GM19193 (cell line): Measurements from ENCODE around the gene SSR1.

Experiments used
- POLR2A ChIP-seq: IDR thresholded peaks from 4 replicates; pipeline ENCODE4 v1.6.1; 2011; ENCODE audit not compliant: insufficient read depth, insufficient read length; ENCODE audit errors: extremely low read depth

Gene SSR1

DNA sequence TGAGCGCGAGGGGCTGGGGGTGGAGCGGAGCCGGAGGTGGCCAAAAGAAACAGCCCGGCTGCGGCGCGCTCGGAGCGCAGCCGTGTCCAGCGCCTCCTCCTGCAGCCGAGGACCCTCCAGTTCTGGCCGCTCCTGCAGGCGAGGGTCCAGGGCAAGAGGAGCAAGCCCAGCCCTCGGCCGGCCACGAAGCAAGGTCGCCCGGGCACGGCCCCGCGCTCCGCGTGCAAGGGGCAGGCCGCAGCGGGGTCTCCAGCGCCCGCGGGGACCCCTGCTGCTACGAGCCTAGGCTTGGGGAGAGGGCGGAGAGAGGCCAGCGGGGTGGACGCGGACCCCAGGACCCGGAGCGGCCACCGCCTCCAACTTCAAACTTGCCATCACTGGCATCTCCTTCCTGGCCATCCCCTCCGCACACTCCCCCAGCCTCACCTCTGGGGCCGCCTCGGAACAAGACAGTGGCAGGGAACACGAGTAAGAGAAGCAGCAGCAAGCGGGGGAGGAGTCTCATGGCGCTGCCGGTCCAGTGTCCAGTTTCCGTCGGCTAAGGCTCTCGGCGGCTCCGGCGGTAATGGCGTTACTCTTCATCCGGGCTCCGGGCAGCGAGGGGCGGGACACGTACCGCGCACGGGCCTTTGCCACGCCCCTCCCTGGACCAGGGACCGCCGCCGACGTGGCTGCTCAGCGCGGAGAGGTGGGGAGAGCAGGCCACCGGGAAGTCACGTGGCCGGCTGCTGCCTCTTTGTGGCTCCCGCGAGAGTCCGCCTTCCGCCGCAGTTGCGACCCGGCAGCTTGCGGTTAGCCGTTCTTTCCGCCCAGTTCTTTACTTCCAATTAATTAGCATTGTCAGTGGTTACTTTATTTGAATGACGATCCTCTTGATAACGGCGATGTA, at the start of gene SSR1:
Gene SSR1 (minus strand): TSS at position 584 of the 889 bp plus-strand sequence. CDS start 79 bp downstream, at position 505.
- peak; percentile 84 for TF ChIP-seq POLR2A

DNA sequence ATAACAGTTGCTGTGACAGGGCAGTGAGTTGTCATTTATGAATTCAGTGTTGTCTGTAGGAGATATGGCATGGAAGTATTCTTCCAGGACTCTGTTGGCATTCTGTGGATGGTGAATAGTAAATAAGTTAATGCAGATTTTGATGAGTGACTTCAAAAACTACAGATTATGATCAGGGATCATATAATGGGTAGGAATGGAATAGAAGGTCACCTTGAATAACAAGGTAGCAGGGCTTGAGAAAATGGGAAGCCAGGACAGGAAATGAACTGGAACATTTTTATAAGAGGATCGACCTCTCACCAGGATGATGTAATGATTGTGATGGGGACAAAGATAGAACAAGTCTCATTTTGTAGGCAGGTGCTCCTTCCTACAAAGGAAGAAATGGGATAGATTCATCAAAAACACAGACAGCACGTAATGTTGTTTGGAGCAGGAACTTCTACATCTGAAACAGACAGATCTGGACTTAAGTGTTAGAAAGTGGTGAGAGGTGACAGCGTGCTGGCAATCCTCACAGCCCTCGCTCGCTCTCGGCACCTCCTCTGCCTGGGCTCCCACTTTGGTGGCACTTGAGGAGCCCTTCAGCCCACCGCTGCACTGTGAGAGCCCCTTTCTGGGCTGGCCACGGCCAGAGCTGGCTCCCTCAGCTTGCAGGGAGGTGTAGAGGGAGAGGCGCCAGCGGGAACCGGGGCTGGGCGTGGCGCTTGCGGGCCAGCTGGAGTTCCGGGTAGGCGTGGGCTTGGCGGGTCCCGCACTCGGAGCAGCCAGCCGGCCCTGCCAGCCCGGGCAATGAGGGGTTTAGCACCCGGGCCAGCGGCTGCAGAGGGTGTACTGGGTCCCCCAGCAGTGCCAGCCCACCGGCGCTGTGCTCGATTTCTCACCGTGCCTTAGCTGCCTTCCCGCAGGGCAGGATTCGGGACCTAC, 30.8 kb upstream of the SSR1 start:
- TF ChIP-seq POLR2A, result no peak

DNA sequence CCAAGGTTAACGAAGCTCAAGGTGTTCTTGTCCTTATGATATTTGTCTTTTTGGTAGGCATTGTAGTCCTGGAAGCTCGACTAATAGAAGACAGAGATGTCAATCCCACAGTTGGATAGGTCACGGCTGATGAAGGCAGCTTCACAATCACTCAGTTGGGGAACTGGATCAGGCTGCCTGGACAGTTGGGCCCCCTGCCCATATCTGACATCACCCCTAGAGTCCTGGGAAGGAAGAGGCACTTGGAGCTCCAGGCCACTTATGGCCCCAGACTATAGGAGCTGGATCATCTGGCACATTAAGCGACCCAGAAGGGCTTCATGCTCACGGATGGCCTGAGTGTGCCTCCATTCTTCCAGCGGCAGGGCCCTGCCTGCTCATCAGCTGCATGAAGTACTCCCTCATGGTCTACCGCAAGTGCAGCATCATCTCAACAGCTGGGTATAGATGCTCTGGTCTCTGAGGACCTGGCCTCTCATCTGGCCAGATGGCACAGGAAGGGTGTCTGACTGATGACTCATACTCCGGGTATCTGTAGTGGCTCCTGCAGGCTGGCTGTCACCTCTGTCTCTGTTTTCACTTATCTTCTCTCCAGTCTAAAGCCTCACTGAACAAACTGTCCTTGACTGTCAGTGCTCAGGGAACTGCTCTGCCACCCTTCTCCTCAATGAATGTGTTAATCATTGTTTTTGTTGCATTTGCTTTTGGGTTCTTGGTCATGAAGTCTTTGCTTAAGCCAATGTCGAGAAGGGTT, 29.2 kb upstream of the SSR1 start:
- no peak for TF ChIP-seq POLR2A

DNA sequence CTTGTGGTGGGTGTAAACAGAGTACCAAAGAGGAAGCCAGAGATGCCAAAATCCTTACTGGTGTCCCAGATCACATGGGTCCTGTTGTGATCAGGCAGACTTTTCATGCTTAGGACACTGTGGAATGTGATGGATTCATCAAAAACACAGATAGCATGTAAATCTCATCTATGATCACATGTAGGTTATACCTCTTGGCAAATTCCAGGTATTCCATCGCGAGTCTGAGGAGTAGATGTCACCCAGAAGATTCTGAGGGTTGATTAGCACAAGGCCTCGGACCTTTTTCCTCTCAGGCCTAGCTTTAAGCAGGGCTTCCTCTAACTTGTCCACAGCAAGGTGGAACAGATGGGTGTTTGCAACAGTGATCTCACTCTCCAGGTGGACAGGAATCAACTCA, 28.3 kb upstream of the SSR1 start:
- TF ChIP-seq POLR2A, result no peak

DNA sequence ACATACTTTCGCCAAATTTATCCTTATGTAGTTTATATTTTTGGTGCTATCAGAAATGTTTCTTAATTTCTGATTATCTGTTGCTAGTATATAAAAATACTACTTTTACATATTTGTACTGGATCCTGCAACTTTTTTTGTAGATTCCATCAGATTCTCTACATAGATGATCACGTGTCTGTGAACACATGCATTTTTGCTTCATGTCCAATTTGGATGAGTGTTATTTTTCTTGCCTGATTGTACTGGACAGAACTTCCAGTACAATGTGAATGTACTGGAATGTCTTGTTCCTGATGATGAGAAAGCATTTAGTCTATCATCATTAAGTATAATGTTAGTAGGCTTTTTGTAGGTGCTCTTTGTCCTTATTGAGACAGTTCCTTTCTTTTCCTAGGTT, 25.0 kb upstream of the SSR1 start:
- no peak for TF ChIP-seq POLR2A

DNA sequence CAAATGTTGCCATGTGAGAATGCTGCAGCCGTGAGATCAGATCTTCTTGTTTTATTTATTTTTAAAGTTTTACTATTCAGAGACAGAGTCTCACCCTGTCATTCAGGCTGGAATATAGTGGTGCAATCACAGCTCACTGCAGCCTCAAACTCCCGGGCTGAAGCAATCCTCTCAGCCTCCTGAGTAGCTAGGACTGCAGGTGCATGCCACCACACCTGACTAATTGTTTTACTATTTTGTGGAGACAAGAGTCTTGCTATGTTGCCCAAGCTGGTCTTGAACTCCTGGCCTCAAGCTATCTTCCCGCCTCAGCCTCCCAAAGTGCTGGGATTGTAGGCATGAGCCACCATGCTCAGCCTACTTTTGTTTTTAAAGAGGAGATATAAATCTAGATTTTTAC, 22.5 kb upstream of the SSR1 start:
- TF ChIP-seq POLR2A, result no peak

DNA sequence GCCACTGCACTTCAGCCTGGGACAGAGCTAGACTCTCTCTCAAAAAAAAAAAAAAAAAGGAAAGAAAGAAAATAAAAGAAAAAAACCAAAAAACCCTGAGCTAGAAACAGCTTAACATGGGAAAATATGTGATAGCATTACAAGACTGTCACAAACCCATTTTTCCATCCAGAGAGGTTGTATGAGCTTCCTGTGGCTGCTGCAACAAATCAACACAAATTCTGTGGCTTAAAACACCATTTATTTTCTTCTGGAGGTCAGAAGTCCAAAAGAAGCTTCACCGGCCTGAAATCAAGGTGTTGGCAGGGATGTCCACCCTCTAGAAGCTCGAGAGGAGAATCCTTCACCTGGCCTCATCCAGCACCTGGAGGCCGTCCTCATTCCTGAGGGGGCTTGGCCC, 21.7 kb upstream of the SSR1 start:
- TF ChIP-seq POLR2A, result no peak

DNA sequence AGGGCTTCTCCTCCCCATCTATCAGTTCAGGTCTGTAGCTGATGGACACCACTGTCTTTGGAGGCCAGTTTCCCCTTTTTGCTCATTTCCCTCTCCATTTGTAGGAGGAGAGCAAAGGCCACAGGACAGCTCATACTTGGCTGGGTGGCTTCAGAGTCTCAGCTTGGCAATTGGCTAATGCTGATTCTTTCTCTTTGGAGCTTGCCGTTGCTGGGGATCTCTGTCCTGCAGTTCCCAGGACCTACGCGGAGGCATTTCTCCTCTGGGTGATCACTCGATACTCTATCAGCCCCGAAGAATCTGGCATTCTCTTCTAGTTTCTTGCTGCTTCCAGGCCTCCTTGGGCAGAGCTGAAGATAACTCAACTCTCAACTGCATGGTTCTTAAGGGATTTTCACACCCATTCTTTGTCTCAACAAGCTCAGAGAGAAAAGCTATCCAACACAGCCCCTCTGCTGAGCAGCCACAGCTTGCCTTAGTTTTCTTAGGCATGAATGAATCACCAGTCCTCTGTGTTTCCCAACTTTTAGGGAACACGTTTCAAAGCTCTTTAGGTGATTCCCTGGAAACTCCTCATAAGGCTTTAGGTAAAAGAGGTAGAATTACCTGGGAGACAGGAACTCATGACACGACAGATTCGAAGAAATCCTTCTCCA, 19.2 kb upstream of the SSR1 start:
- no peak for TF ChIP-seq POLR2A

DNA sequence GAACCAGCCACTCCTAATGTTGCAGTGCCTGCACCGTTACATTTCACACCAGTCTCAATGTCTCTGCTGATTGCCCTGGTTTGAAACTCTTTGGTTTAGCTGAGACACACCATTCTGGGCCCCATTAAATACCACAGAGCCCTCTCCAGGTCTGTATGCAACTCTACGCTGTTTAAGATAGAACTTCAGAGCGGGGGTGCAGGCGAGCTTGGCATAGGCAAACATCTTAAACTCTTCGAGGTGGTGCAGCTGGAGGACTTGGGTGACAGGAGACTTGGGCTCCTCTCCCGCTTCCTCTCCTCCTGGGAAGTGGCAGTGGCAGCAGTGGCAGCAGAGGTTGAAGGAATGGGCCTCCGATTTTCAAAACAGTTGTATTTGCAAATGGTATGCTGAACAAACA, 18.5 kb upstream of the SSR1 start:
- no peak for TF ChIP-seq POLR2A

DNA sequence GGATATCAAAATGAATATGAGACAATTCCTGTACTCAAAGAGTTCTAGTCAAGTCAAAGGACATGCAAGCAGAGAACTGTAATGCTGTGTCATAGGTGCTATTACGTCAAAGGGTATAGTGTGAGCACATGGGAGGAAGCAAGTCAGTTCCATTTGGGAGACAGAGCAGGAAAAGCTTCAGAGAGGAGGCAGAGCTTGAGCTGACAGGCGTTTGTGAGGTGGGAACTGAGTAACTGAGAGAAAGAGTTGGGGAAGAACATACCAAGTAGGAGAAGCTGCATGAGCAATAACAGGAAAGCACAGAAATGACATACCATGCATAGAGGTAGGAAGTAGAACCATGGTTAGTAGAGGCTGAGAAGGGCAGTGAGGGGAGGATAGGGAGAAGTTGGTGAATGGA, 15.2 kb upstream of the SSR1 start:
- TF ChIP-seq POLR2A, result no peak

DNA sequence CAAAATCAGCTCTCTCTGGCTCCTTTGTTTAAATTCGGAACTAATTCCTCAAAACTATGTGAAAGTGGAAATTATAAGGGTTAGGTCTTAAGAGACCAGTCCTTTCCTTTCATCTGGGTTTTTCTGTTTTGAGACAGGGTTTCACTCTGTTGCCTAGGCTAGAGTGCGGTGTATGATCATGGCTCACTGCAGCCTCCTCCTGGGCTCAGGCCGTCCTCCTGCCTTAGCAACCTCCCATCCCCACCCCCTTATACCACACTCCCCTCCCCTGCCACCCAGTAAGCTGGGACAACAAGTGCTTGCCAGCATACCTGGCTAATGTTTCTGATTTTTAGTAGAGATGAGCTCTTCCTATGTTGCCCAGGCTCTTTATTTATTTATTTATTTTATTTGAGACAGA, 12.8 kb upstream of the SSR1 start:
- TF ChIP-seq POLR2A, result no peak

DNA sequence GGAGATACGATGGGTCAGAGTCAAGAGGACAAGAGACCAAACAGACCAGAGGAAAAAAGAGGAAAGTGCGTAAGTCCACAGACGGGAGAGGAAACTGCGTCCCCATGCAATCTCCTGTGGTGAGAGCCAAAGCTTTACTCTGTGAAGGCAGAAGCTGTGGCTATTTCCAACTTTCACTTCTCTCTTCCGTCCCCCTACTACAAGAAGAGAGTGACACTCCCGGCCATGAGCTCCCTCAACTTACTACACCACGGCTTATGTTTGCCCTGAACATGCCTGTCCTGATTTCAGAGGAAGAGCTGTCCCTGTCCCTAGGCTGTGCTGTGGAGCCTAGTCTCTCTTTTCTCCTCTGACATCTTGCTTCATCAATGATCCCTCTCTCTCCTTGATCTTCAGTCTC, 11.5 kb upstream of the SSR1 start:
- TF ChIP-seq POLR2A, result no peak

DNA sequence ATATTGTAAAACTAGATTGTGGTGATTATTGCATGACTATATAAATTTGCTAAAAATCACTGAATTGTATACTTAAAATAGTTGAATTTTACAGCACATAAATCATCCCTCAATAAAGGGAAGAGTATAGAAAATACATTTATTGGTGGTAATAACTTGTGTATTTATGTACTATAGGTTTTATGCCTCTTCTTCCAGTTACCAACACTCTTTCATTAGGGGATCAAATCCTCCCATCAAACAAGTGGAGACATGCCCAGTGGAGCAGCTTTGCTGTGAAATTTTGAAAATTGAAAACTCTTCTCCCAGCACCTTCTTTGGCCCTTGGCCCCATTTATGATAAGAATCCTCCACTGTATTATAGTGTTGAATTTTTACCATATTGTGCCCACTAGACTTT, 10.1 kb upstream of the SSR1 start:
- no peak for TF ChIP-seq POLR2A

DNA sequence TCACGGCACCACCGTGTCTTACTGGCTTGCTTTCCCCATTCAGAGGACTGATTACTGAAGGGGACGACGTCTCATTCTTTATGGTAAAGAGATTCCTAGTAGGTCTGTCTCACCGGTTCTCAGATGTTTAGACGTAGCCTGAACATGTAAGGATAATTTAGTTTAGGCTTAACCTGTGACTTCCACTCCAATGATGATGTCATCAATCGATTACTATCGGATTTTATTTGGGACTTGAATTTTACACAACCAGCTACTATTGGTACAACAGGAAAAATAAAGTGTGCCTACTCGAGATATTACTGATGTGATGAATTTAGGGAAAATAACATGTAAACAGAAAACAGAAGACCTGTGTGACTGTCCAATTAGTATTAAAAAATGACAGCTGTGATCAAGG, 4.5 kb upstream of the SSR1 start:
- TF ChIP-seq POLR2A, result no peak
